ENCODE results near the gene FBXL7.

Gene FBXL7

DNA sequence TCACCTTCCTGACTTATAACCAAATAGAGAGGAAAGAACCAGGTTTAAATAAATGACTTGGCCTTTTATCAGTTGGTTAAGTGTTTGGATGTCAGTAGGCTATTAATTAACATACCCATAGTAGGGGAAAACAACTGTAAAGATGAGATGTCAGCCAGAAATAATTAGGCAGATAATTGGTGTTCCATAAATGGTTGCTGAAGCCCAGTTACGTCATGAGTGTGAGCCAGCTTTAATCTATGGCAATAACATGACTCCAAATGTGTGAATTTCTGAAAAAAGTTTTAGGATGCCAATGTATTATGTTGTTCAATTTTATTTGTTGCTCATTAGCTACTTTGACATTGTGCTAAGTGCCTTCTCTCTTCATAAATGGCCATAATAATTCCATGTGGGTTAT is 180.5 kb downstream of the FBXL7 start:
- DNase-seq, result no peak

GRCh38 chr5:15682122-15682521 is 182.1 kb downstream of the FBXL7 start:
- no peak for DNase-seq

DNA sequence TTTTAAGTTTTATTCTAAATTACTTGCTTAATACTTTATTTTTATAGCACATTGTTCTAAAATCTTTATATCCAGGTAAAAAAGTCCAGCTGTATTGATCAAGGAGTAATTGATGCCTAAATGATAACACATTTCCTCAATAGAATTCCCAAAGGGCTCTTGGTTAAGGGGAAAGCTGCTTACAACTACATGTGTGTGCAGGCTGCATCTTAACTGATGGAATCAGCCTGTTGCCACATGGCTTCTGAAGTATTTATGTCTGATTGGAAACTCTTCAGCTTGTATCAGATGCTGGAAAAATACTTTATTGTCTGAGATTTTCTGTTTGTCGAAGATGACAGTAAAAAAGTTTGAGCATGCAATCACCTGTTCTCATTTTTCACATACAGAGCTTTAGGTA is 182.6 kb downstream of the FBXL7 start:
- no peak for DNase-seq

- DNase-seq, result no peak
These were observed 183.4 kb downstream of the FBXL7 start for GRCh38 chr5:15683332-15683731.

DNA sequence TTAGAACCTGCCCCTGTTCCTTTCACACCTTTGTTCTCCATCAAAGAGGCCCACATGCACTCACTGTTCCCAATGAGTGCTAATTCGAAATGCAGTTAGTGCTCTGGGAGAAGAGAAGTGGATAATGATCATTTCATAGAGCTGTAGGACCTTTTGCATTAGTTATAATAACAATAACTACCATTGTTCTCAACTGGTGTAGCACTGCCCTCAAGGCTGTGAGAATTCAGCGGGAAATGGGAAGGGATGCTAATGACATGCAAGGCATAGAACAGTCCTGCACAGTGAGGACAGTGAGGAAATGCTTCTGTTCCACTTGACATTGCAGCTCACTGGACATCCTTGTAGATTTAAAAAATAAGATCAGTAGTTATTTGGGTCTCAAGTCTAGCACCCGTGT is 187.4 kb downstream of the FBXL7 start:
- no peak for DNase-seq

- no peak for DNase-seq
These were observed 189.9 kb downstream of the FBXL7 start for GRCh38 chr5:15689836-15690235.

- no peak for DNase-seq
These were observed 190.6 kb downstream of the FBXL7 start for GRCh38 chr5:15690611-15691010.

DNA sequence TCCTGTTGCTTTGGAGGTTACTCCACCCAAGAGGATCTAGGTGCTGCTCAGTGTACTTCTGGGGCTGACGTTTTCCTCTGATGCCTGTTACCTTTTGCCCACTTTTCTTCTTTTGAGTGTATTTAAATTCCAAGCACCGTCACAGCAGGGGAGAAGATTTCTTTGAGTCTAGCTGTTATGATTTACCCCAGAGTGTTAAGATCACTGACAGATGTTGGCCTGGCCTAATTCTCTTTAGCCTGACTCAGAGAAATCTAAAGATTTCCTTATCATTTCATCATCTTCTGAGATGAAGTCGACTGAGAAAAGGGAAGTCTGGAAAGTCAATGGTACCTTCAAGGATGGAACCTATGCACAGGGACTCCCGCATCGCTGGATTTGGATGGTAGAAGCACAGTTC is 191.5 kb downstream of the FBXL7 start:
- no peak for DNase-seq

DNA sequence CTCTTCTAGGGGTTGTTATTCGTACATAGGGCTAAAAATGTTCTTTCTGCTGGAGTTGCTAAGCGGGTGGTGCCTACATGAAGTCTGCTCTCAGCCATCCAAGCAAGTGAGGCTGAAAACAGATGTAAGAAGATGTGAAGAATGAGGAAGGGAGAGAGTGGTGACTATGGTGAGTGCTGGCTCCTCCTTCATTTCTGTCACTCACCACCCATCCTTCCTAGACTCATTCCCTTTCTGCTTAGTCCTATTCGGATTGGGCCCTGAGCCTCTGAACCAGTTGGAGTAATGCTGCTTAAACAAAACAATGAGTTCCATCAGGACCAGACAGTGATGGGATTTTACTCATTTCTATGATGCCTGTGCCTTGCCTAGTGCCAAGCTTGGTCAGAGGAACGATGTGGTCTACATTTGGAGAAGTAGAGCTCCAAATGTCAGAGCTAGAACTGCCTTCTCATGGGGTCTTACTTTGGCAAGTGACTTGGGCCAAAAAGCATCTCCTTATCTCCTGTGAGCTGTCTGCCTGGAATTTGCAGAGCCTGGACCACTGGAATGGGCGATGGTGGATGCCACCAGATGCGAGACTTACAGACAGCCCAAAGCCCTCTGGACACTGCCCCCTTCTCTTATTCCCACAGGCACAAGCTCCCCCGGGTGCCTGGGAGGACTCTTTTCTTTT is 192.9 kb downstream of the FBXL7 start:
- no peak for DNase-seq

DNA sequence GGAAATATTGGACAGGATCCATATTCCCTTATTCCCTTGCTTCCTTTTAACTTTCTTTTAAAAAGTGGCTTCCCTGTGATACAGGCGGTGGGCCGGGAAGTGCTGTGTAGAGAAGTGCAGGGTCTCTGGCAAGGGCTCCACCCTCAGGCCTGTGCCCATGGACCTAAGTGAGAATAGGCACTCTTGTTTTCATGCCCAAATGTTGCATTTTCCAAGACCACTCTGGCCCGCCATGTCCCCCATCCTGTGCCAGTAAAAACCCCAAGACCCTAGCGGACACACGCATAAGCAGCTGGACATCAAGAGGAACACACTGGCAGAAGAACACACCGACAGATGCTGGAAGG is 193.4 kb downstream of the FBXL7 start:
- DNase-seq, result no peak

DNA sequence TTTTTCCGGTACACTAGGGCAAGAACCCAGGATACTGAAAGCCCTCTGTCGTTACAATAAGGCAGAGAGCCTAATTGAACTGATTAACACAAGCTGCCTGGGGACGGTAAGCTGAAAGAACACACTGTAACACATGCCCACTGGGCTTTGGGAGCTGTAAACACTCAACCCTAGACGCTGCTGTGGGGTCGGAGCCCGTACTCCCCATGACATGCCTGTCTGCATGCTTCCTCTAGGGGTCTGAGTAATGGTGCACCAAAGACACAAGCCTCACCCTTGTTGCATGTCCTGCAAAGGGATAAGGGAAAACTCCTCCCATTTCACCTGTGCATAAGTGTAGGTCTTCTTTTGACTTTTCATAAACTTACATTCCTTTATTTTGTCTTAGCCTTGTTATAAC is 194.0 kb downstream of the FBXL7 start:
- no peak for DNase-seq

GRCh38 chr5:15694696-15695214 is 194.8 kb downstream of the FBXL7 start:
- DNase-seq, result no peak

GRCh38 chr5:15695215-15695731 is 195.3 kb downstream of the FBXL7 start:
- no peak for DNase-seq

DNA sequence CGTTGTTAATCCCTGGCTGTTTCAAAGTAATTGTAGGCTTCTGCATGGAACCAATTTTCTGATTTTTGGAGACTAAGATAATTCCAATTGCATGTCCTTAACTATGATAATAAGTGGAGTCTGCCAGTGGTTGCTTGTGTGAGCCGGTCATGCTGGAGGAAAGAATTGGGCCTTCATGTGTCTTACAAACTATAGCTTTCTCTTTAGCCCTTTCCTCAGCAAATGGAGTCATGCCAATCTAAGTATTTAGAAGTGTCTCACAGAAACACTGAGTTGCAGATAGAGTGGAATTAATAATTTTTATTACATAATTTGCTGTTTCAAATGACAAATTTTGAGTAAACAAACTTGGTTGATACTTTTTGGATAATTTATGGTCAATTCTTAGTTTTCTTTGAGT is 200.4 kb downstream of the FBXL7 start:
- no peak for DNase-seq

- no peak for DNase-seq
These were observed 202.1 kb downstream of the FBXL7 start for GRCh38 chr5:15702102-15702501.

GRCh38 chr5:15703901-15704300 is 203.9 kb downstream of the FBXL7 start:
- DNase-seq, result no peak

DNA sequence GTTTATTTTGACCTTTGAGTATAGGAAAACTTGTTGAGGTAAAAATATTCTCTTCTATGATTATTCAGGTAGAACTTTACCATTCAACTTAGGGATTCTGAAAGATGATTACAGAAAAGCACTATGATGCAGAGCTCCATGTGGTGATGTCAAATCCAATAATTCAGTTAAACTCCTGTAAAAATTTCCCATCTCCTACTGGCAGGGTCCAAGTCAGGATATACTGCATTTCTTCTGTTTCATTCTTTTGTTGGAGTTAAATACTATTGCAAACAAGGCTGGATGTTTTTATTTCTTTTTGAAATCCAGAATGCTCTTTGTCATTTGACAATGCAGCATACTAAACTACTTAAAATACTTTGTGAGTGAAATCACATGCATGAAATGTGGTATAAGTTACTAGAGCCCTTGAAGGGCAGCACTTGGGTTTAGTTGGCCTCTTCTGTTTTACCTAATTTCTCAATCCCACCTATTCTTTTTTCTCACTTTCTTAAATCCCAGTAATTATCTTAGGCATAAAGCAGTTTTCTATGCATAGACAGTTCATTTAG is 204.5 kb downstream of the FBXL7 start:
- no peak for DNase-seq

- no peak for DNase-seq
These were observed 207.7 kb downstream of the FBXL7 start for GRCh38 chr5:15707631-15708030.

DNA sequence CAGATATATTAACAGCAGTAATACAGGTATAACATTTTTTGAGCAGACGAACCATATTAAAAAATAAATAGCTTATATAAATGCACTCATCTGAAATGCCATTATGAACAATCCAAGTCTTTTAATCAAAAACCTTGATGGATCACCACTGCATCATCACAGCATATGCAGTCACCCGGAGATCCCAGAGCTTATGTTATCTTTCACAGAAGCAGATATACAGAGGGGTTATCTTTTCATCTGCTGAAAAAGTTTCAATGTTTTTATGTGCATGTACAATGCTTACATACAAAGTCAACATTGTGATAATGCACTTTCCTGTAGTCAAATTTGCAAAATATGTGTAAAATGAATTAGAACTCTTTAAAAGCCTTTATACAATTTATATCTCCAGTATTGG is 211.9 kb downstream of the FBXL7 start:
- no peak for DNase-seq

DNA sequence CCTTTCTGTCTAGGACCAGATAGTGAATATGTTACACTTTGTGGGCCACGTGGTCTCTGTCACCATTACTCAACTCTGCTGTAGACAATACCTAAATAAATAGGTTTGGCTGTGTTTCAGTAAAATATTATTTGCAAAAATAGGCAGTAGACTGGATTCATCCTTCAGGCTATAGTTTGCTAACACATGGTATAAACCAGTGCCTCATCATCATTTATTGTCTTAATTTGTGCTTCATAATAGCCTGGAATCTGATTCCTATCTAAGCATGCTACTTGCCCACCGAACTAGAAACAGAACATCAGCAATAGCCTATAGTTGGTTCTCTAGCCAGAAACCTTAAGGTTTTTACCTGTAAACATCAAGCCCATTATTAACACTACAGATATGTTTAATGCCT is 215.6 kb downstream of the FBXL7 start:
- DNase-seq, result no peak

DNA sequence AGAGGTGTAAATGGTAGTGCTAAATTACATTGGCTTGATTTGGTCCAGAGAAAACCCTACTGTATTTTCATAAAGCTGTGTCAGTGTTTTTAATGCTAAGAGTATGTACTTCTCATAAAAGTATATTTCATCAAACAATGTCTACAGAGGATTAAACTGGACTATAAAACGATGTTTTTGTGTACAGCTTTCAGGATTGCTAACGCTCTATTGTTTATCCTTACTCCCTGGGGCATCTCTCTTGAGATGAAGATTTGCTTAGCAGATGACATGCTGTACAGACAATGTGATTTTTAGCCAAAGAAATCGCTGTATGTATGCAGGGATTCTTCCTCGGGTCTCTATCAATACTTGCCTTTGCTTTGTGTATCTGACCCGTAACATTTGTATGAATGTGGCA is 216.0 kb downstream of the FBXL7 start:
- DNase-seq, result no peak

- no peak for DNase-seq
These were observed 217.0 kb downstream of the FBXL7 start for GRCh38 chr5:15717001-15717400.

GRCh38 chr5:15718421-15719179 is 218.6 kb downstream of the FBXL7 start:
- DNase-seq, result no peak

GRCh38 chr5:15719784-15720183 is 219.8 kb downstream of the FBXL7 start:
- DNase-seq, result no peak

Data from activated CD4-positive, CD25-positive, alpha-beta regulatory T cell (primary cell).